DOHH2 (cell line): ENCODE results near the gene CCN5.

ENCODE experiments used
- CTCF ChIP-seq: fragments of 200-600 bp; sonication (generic); IDR thresholded peaks from one replicate; pipeline ENCODE4 v1.5.1; 2014; ENCODE audit warnings: antibody characterized with exemption, mild to moderate bottlenecking, low read depth, low read length; ENCODE audit not compliant: poor library complexity, severe bottlenecking
- EZH2phosphoT487 ChIP-seq: fragments of 200-600 bp; sonication (generic); IDR thresholded peaks from 2 replicates; pipeline ENCODE4 v1.6.1; 2017; ENCODE audit warnings: borderline replicate concordance, mild to moderate bottlenecking, antibody characterized with exemption, low read length, moderate library complexity, mixed read lengths

- TF ChIP-seq CTCF: no peak
- no peak for TF ChIP-seq EZH2phosphoT487
These were observed 19.9 kb upstream of the CCN5 start for GRCh38 chr20:44695295-44695673.
